GM19372 (cell line): ENCODE data around the gene CBLC.
A peak's percentile ranks its signal among the peaks of the same experiment; 100 is the strongest.

Source experiments
- ATAC-seq: cut with Tn5 transposase; IDR thresholded peaks from one replicate; pipeline ENCODE4 v1.9.1; 2021; ENCODE audit warnings: mild to moderate bottlenecking, low read depth, moderate library complexity; ENCODE audit not compliant: unreplicated experiment

Gene CBLC

GRCh38 chr19:44795398-44795987 lies 17.8 kb downstream of the CBLC start:
- ATAC-seq: no peak

- no peak for ATAC-seq
Observed at GRCh38 chr19:44796701-44797115, 19.0 kb downstream of the CBLC start.

GRCh38 chr19:44799627-44800346 lies 22.1 kb downstream of the CBLC start:
- no peak for ATAC-seq

- ATAC-seq: peak; percentile 79
Observed at GRCh38 chr19:44800461-44800860, 22.8 kb downstream of the CBLC start.

GRCh38 chr19:44803442-44804428 lies 26.0 kb downstream of the CBLC start:
- ATAC-seq: no peak

- ATAC-seq: no peak
Observed at GRCh38 chr19:44806291-44806690, 28.6 kb downstream of the CBLC start.

- no peak for ATAC-seq
Observed at GRCh38 chr19:44807162-44807561, 29.5 kb downstream of the CBLC start.

- no peak for ATAC-seq
Observed at GRCh38 chr19:44807652-44808462, 30.2 kb downstream of the CBLC start.

- ATAC-seq: no peak
Observed at GRCh38 chr19:44808463-44809371, 31.0 kb downstream of the CBLC start, which contains the start of gene BCAM. Gene BCAM, plus strand, starts transcription at chr19:44809103. Its CDS starts 22 bp downstream, at chr19:44809125.

GRCh38 chr19:44809577-44810233 lies 32.0 kb downstream of the CBLC start:
- ATAC-seq: no peak

- ATAC-seq: no peak
Observed at GRCh38 chr19:44810234-44811121, 32.8 kb downstream of the CBLC start.

GRCh38 chr19:44811122-44811419 lies 33.4 kb downstream of the CBLC start:
- ATAC-seq: no peak

GRCh38 chr19:44812142-44812718 lies 34.5 kb downstream of the CBLC start:
- ATAC-seq: no peak

GRCh38 chr19:44813070-44813840 lies 35.6 kb downstream of the CBLC start:
- no peak for ATAC-seq

GRCh38 chr19:44813841-44814470 lies 36.3 kb downstream of the CBLC start:
- no peak for ATAC-seq

GRCh38 chr19:44814517-44814916 lies 36.8 kb downstream of the CBLC start:
- no peak for ATAC-seq
